GM12874 (cell line): ENCODE measurements around the gene FAF1.

Experiments used
- TF ChIP-seq, protein P1 (sequence below): IDR thresholded peaks from 2 replicates; pipeline ENCODE4 v1.5.1; 2011; ENCODE audit warnings: low read depth, mild to moderate bottlenecking, control low read depth, low read length, moderate library complexity; ENCODE audit not compliant: insufficient read depth

Gene FAF1

DNA sequence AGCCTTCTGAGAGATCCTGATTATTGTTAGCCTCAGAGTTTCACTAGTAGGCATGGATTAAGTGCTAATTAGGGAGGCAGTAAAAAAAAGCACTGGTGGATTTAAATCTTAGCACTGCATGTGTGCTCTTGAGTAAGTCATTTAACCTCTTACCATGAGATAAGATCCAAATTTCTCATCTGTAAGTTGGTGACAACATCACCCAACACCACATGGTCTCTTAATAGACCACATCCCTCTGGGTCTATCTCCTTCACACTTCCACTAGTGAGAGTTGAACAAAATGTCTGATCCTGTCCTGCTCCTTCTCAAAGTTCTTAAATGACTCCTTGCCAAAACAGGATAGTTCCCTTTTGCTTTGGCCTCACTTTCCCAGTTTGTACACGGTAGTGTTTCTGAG lies 507.4 kb downstream of the FAF1 start:
- TF ChIP-seq, protein P1, sequence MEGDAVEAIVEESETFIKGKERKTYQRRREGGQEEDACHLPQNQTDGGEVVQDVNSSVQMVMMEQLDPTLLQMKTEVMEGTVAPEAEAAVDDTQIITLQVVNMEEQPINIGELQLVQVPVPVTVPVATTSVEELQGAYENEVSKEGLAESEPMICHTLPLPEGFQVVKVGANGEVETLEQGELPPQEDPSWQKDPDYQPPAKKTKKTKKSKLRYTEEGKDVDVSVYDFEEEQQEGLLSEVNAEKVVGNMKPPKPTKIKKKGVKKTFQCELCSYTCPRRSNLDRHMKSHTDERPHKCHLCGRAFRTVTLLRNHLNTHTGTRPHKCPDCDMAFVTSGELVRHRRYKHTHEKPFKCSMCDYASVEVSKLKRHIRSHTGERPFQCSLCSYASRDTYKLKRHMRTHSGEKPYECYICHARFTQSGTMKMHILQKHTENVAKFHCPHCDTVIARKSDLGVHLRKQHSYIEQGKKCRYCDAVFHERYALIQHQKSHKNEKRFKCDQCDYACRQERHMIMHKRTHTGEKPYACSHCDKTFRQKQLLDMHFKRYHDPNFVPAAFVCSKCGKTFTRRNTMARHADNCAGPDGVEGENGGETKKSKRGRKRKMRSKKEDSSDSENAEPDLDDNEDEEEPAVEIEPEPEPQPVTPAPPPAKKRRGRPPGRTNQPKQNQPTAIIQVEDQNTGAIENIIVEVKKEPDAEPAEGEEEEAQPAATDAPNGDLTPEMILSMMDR, result no peak

DNA sequence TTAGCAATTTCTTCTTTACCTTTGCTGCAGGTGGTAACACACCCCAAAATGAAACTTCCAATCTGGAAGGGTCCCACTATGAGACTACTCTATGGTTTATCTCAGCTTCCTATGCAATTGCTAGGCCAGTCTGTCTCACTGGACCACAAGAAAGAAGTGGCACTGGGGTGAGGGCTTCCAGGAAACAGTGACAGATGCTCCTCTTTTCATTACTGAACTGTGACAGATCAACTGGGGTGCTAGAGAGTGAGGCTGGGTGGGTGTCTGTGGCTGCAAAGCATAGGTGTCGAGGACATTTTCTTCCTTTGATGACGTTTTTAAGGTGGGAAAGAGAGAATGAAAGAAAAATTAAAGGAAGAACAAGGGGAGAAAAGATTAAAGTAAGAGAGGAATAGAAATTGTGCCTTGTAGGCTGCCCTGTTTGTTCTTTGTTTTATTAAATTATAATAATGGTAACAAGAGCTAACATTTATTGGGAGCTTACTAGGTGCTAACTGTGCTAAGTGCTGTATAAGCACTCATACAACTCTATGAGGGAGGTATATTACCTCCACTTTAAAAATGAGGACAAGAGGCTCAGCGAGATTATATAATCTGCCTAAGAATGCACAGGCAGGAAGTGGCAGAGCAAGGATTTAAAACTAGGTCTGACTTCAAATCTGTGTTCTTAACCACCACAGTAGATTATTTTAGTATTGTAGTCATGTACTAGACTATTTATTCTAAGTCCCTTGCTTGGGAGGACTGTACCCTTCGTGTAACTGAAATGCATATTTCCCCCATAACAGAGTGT lies 509.0 kb downstream of the FAF1 start:
- TF ChIP-seq, protein P1, result no peak

DNA sequence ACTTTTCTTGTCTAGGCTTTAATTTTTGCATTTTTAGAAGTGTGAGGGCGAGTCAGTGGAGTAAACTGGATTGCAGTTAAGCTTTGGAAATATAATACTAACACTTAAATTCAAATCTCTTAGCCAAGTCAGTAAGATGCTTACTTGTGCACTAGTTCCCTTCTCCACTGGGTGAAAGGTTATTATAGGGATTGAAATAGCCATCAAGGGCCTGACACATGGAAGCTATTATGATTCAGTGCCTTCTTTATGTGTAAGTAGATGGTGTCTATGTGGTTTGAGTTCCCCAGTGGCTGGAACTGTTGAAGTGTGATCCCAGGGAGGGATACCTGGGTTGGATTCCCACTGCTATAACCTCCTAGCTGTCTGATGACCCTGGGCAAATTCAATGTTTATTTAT lies 512.1 kb downstream of the FAF1 start:
- TF ChIP-seq, protein P1, result no peak

GRCh38 chr1:50441183-50441582 lies 518.9 kb downstream of the FAF1 start:
- TF ChIP-seq, protein P1, result no peak

DNA sequence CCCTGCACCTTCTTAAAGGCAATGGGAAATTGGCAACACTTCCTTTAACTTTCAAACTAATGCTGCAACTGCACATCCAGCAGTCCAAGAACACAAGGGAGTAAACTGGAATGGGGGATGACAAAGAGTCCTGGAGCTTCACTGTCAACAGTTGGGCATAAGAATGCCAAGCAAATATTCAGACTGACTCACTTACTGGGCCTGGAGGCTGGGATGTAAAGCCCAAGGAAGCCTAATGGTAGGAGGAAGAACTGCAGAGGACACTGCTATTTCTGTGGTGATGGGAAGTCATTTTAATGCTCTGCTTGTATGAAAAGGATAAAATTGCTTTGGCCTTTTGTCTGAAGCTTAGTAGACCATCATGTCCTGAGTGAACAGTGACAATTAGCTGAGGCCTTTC lies 521.1 kb downstream of the FAF1 start:
- TF ChIP-seq, protein P1, result no peak

DNA sequence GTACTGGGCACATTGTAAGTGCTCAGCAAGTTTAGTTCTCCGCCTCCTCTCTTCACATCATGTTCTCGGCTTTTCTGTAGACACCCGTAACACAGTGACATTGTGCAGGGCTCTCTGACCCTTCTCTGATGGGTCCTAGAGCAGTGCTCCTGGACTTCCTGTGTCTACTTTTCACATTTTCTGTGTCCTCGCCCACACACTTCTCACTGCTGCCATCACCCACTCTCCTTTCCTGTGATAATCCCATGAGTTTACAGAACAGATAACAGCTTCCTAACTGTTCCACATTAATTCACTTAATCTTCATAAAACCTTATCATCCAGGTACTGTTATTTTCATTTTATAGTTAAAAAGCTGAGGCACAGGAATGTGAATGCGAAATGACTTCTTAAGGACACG lies 523.6 kb downstream of the FAF1 start:
- TF ChIP-seq, protein P1, result no peak

- TF ChIP-seq, protein P1, result no peak
These were observed 530.1 kb downstream of the FAF1 start for GRCh38 chr1:50430010-50430405.
